Embryonic facial prominence (tissue), 1 donor: ENCODE measurements around the gene ADAMTS12.
"Not testable (repeated sequence)": the region's sequence is repeated elsewhere in the genome, so short reads cannot be mapped to it uniquely, and the experiment has no call there.

Experiments used
- DNase-seq: peaks from one replicate; pipeline ENCODE4 v3.0.0-alpha.2; 2016; ENCODE audit errors: extremely low spot score

ADAMTS12 gene

GRCh38 chr5:33592245-33592644 lies 299.5 kb downstream of the ADAMTS12 start:
- DNase-seq, result no peak

- no peak for DNase-seq
Observed at GRCh38 chr5:33588654-33589372, 303.0 kb downstream of the ADAMTS12 start.

- DNase-seq, result no peak
Observed at GRCh38 chr5:33583332-33583731, 308.5 kb downstream of the ADAMTS12 start.

GRCh38 chr5:33582417-33582816 lies 309.4 kb downstream of the ADAMTS12 start:
- DNase-seq, result no peak

- DNase-seq, result no peak
Observed at GRCh38 chr5:33579789-33580188, 312.0 kb downstream of the ADAMTS12 start.

- no peak for DNase-seq
Observed at GRCh38 chr5:33579152-33579551, 312.6 kb downstream of the ADAMTS12 start.

- DNase-seq, result no peak
Observed at GRCh38 chr5:33576726-33577590, 314.8 kb downstream of the ADAMTS12 start.

- no peak for DNase-seq
Observed at GRCh38 chr5:33565324-33565723, 326.5 kb downstream of the ADAMTS12 start.

- no peak for DNase-seq
Observed at GRCh38 chr5:33563983-33564908, 327.5 kb downstream of the ADAMTS12 start.

- no peak for DNase-seq
Observed at GRCh38 chr5:33563530-33563929, 328.3 kb downstream of the ADAMTS12 start.

- no peak for DNase-seq
Observed at GRCh38 chr5:33558489-33558888, 333.3 kb downstream of the ADAMTS12 start.

GRCh38 chr5:33557605-33558004 lies 334.2 kb downstream of the ADAMTS12 start:
- no peak for DNase-seq

GRCh38 chr5:33556330-33557328 lies 335.2 kb downstream of the ADAMTS12 start:
- DNase-seq, result no peak

GRCh38 chr5:33549982-33550567 lies 341.7 kb downstream of the ADAMTS12 start:
- no peak for DNase-seq

- DNase-seq, result not testable (repeated sequence)
Observed at GRCh38 chr5:33539790-33540189, 352.0 kb downstream of the ADAMTS12 start.

- no peak for DNase-seq
Observed at GRCh38 chr5:33539212-33539611, 352.6 kb downstream of the ADAMTS12 start.

- DNase-seq, result no peak
Observed at GRCh38 chr5:33538201-33538600, 353.6 kb downstream of the ADAMTS12 start.

- no peak for DNase-seq
Observed at GRCh38 chr5:33537240-33537639, 354.6 kb downstream of the ADAMTS12 start.

GRCh38 chr5:33536802-33537201 lies 355.0 kb downstream of the ADAMTS12 start:
- no peak for DNase-seq

- no peak for DNase-seq
Observed at GRCh38 chr5:33531824-33532223, 360.0 kb downstream of the ADAMTS12 start.

- DNase-seq, result no peak
Observed at GRCh38 chr5:33531037-33531298, 360.8 kb downstream of the ADAMTS12 start.
